ENCODE measurements around the gene PMPCB.
"Not testable (repeated sequence)": the region's sequence is repeated elsewhere in the genome, so short reads cannot be mapped to it uniquely, and the experiment has no call there.

Gene PMPCB

DNA sequence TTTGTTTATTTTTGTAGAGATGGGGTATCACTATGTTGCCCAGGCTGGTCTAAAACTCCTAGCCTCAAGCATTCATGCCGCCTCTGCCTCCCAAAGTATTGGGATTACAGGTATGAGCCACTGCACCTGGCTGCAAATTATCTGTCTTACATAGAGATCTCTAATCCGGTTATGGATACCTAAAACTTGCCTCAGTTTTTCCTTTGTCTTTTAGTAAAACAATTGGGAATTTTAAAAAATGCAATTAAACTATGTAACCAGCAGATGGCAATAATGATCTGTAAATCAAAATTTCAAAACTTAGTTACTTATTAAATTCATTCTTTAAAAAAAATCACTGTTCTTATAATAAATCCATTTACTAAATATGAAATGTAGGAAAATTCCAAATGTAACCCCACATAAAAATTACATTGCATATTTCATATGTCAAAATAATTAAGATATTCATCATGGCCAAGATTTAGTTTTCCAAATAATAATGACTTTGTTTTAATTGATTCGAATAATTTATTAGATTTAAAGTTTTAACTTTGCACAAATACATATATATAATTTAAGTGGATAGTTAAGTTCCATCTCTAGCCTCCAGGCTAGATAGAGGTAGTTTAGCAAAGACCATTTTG, 14.3 kb upstream of the PMPCB start:
- not testable (repeated sequence) for H3K4me1 ChIP-seq (ENCODE audit: insufficient read depth, low read length); H3K4me3 ChIP-seq (ENCODE audit: low read length); H3K9ac ChIP-seq (ENCODE audit: low read depth, low read length); H3K9me3 ChIP-seq (ENCODE audit: insufficient read depth, low read depth, low read length); H3K36me3 ChIP-seq (ENCODE audit: insufficient read depth, low read depth, low read length); H3K27ac ChIP-seq (ENCODE audit: low read length)
- peaks cover 35% of the 10 kb centered on the region for H3K27me3 ChIP-seq (ENCODE audit: insufficient read depth, low read length)

DNA sequence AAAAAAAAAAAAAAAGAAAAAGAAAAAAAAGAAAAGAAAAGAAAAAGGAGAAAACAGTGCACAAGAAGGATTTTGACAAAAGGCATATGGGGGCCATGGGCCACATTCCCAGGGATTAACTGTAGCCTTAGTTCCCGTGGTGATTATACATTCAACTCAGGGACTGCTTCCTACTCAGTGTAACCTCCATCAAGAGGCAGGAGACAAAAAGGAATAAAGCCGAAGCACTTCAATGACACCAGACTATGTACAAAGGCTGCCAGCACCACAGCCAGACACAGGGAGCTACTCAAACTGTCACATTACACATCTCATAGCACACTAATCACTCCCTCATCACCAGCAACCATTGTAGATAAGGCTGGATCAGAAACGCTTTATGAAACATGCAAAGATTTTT, 5.1 kb upstream of the PMPCB start:
- H3K4me1 ChIP-seq (ENCODE audit: insufficient read depth, low read length): no peaks in the 10 kb centered on the region
- H3K36me3 ChIP-seq (ENCODE audit: insufficient read depth, low read depth, low read length): no peaks in the 10 kb centered on the region

DNA sequence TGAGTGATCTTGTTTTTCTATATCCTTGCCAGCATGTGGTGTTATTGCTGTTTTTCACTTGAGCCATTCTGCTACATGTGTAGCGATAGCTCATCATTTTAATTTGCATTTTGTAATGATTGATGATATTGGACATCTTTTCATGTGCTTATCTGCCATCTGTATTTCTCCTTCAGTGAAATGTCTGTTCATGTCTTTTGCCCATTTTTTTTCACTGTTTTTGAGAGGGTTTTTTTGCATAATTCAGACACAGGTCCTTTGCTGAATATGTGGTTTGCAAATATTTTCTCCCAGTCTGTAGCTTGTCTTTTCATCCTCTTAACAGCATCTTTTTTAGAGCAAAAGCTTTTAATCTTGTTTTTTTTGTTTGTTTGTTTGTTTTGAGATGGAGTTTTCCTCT, 3.7 kb upstream of the PMPCB start:
- H3K9me3 ChIP-seq (ENCODE audit: insufficient read depth, low read depth, low read length): no peaks in the 10 kb centered on the region
- H3K27me3 ChIP-seq (ENCODE audit: insufficient read depth, low read length): no peaks in the 10 kb centered on the region; the same call in 1 of the 2 replicates
- H3K36me3 ChIP-seq (ENCODE audit: insufficient read depth, low read depth, low read length): 0 out of 2 replicates have a peak, but pooled peaks cover under 1% of the 10 kb centered on the region
- H3K4me1 ChIP-seq (ENCODE audit: insufficient read depth, low read length): peaks cover 5% of the 10 kb centered on the region; the same call in 1 of the 2 replicates
- no peak overlapping the region for H3K4me3 ChIP-seq (ENCODE audit: low read length)
- H3K27ac ChIP-seq (ENCODE audit: low read length): no peak overlapping the region
- H3K9ac ChIP-seq (ENCODE audit: low read depth, low read length): no peak overlapping the region

More for the DNA sequence above, 5.1 kb upstream of the PMPCB start:
- Histone ChIP-seq H3K9me3 (ENCODE audit: insufficient read depth, low read depth, low read length) (no peaks in the 10 kb centered on the region), H3K4me3 (ENCODE audit: low read length) (no peak overlapping the region), H3K9ac (ENCODE audit: low read depth, low read length) (no peak overlapping the region), H3K27me3 (ENCODE audit: insufficient read depth, low read length) (no peaks in the 10 kb centered on the region; the same call in 1 of the 2 replicates), H3K27ac (ENCODE audit: low read length) (no peak overlapping the region)

GRCh38 chr7:103297837-103298179, 573 bp downstream of the PMPCB start:
- Histone ChIP-seq H3K4me3 (ENCODE audit: low read length) (peak overlapping the region; percentile 95), H3K27me3 (ENCODE audit: insufficient read depth, low read length) (no peaks in the 10 kb centered on the region; the same call in 1 of the 2 replicates), H3K4me1 (ENCODE audit: insufficient read depth, low read length) (peaks cover 7% of the 10 kb centered on the region; the same call in 1 of the 2 replicates), H3K27ac (ENCODE audit: low read length) (no peak overlapping the region), H3K36me3 (ENCODE audit: insufficient read depth, low read depth, low read length) (peaks cover 43% of the 10 kb centered on the region), H3K9ac (ENCODE audit: low read depth, low read length) (peak overlapping the region; percentile 87), H3K9me3 (ENCODE audit: insufficient read depth, low read depth, low read length) (no peaks in the 10 kb centered on the region)

GRCh38 chr7:103299660-103300059, 2.4 kb downstream of the PMPCB start:
- peaks cover 7% of the 10 kb centered on the region; the same call in 1 of the 2 replicates for H3K4me1 ChIP-seq (ENCODE audit: insufficient read depth, low read length)
- no peaks in the 10 kb centered on the region for H3K9me3 ChIP-seq (ENCODE audit: insufficient read depth, low read depth, low read length)
- H3K9ac ChIP-seq (ENCODE audit: low read depth, low read length): no peak overlapping the region
- peaks cover 61% of the 10 kb centered on the region for H3K36me3 ChIP-seq (ENCODE audit: insufficient read depth, low read depth, low read length)
- no peak overlapping the region for H3K27ac ChIP-seq (ENCODE audit: low read length)
- H3K27me3 ChIP-seq (ENCODE audit: insufficient read depth, low read length): no peaks in the 10 kb centered on the region
- H3K4me3 ChIP-seq (ENCODE audit: low read length): no peak overlapping the region

- H3K27me3 ChIP-seq (ENCODE audit: insufficient read depth, low read length): no peaks in the 10 kb centered on the region
- H3K4me3 ChIP-seq (ENCODE audit: low read length): no peak overlapping the region
- no peak overlapping the region for H3K9ac ChIP-seq (ENCODE audit: low read depth, low read length)
- peaks cover 79% of the 10 kb centered on the region for H3K36me3 ChIP-seq (ENCODE audit: insufficient read depth, low read depth, low read length)
- H3K4me1 ChIP-seq (ENCODE audit: insufficient read depth, low read length): peaks cover 7% of the 10 kb centered on the region; the same call in 1 of the 2 replicates
- no peaks in the 10 kb centered on the region for H3K9me3 ChIP-seq (ENCODE audit: insufficient read depth, low read depth, low read length)
- no peak overlapping the region for H3K27ac ChIP-seq (ENCODE audit: low read length)
Measured at GRCh38 chr7:103301441-103301840, 4.2 kb downstream of the PMPCB start.

DNA sequence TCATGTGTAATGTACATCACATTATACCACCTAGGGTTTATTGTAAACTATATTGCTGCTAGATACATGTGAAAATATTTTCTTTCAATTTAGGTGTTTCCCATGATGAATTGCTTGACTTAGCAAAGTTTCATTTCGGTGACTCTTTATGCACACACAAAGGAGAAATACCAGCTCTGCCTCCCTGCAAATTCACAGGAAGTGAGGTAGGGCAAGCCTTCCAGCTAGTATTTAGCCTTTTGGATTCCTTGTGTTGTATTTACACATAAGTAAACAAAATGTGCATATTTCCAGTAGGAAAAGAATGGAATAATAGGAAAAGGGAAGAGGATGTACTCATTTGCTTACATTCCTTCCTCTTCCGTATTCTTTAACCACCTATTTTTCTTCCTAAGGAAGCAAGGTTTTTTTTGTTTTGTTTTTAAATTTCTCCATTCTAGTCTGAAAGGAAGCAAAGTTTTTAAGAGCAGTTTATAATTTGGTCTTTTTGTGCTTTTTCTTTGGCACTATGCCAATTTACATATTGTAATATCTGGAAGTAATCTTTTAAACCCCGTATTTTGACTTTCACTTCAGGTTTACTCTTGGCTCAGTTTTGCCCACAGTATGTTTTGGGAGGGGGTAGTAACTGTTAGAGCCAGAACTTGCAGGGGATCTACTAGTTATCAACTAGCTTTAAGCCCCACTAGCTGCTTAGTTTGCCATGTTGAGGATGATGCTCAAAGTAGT, 10.4 kb downstream of the PMPCB start:
- Histone ChIP-seq H3K9me3 (ENCODE audit: insufficient read depth, low read depth, low read length) (no peaks in the 10 kb centered on the region), H3K4me1 (ENCODE audit: insufficient read depth, low read length) (no peaks in the 10 kb centered on the region), H3K4me3 (ENCODE audit: low read length) (no peak overlapping the region), H3K9ac (ENCODE audit: low read depth, low read length) (no peak overlapping the region), H3K36me3 (ENCODE audit: insufficient read depth, low read depth, low read length) (peaks cover 100% of the 10 kb centered on the region), H3K27me3 (ENCODE audit: insufficient read depth, low read length) (no peaks in the 10 kb centered on the region), H3K27ac (ENCODE audit: low read length) (no peak overlapping the region)

DNA sequence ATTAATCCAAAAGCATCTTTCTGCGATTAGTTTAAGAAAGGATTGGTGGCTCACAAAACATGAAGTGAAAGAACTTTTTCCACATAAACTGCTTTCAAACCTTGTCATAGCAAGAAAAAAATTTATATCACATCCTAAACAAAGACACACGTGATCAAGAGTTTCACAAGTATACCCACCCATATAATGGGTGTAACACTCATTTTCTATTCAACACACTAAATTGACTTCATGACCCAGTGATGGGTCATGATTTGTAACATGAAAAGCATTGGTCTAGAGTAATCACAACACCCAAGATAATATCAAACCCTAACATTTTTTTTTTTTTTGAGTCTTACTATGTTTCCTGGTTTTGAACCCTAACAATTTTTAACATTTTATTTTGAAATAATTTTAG, 17.6 kb downstream of the PMPCB start:
- H3K9ac ChIP-seq (ENCODE audit: low read depth, low read length): no peak overlapping the region
- no peaks in the 10 kb centered on the region for H3K4me1 ChIP-seq (ENCODE audit: insufficient read depth, low read length)
- no peaks in the 10 kb centered on the region for H3K9me3 ChIP-seq (ENCODE audit: insufficient read depth, low read depth, low read length)
- H3K27me3 ChIP-seq (ENCODE audit: insufficient read depth, low read length): no peaks in the 10 kb centered on the region
- no peak overlapping the region for H3K27ac ChIP-seq (ENCODE audit: low read length)
- no peak overlapping the region for H3K4me3 ChIP-seq (ENCODE audit: low read length)
- H3K36me3 ChIP-seq (ENCODE audit: insufficient read depth, low read depth, low read length): peaks cover 100% of the 10 kb centered on the region

- Histone ChIP-seq H3K27me3 (ENCODE audit: insufficient read depth, low read length) (no peaks in the 10 kb centered on the region), H3K4me1 (ENCODE audit: insufficient read depth, low read length) (no peaks in the 10 kb centered on the region), H3K27ac (ENCODE audit: low read length) (no peak overlapping the region), H3K9ac (ENCODE audit: low read depth, low read length) (no peak overlapping the region), H3K36me3 (ENCODE audit: insufficient read depth, low read depth, low read length) (peaks cover 96% of the 10 kb centered on the region), H3K4me3 (ENCODE audit: low read length) (no peak overlapping the region), H3K9me3 (ENCODE audit: insufficient read depth, low read depth, low read length) (no peaks in the 10 kb centered on the region)
Measured at GRCh38 chr7:103316380-103316941, 19.2 kb downstream of the PMPCB start.

DNA sequence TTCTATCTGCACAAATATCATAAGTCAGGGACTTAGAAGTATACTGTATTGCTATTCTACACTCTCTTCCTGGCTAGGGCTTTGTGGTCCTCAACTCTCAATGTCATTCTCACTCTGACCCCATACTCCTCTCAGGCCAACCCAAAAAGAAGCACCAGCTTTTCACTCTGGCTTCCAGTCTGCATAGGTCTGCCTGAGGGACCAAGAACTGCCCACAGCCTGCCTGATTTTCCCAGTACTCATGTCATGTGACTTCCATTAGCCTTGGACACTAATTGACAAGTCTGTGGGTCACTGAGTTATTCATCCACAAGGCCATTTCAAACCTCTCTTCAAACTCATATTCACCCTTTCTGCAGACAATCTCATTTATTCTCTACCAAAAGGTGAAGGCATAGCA, 19.8 kb downstream of the PMPCB start:
- no peak overlapping the region for H3K9ac ChIP-seq (ENCODE audit: low read depth, low read length)
- no peak overlapping the region for H3K4me3 ChIP-seq (ENCODE audit: low read length)
- H3K4me1 ChIP-seq (ENCODE audit: insufficient read depth, low read length): no peaks in the 10 kb centered on the region
- H3K27me3 ChIP-seq (ENCODE audit: insufficient read depth, low read length): no peaks in the 10 kb centered on the region
- peaks cover 96% of the 10 kb centered on the region for H3K36me3 ChIP-seq (ENCODE audit: insufficient read depth, low read depth, low read length)
- no peaks in the 10 kb centered on the region for H3K9me3 ChIP-seq (ENCODE audit: insufficient read depth, low read depth, low read length)
- H3K27ac ChIP-seq (ENCODE audit: low read length): no peak overlapping the region

GRCh38 chr7:103325744-103326143, 28.5 kb downstream of the PMPCB start:
- Histone ChIP-seq H3K36me3 (ENCODE audit: insufficient read depth, low read depth, low read length) (peaks cover 65% of the 10 kb centered on the region), H3K9ac (ENCODE audit: low read depth, low read length) (no peak overlapping the region), H3K4me1 (ENCODE audit: insufficient read depth, low read length) (peaks cover 9% of the 10 kb centered on the region; the same call in 1 of the 2 replicates), H3K27me3 (ENCODE audit: insufficient read depth, low read length) (no peaks in the 10 kb centered on the region), H3K9me3 (ENCODE audit: insufficient read depth, low read depth, low read length) (no peaks in the 10 kb centered on the region), H3K4me3 (ENCODE audit: low read length) (no peak overlapping the region), H3K27ac (ENCODE audit: low read length) (no peak overlapping the region)

DNA sequence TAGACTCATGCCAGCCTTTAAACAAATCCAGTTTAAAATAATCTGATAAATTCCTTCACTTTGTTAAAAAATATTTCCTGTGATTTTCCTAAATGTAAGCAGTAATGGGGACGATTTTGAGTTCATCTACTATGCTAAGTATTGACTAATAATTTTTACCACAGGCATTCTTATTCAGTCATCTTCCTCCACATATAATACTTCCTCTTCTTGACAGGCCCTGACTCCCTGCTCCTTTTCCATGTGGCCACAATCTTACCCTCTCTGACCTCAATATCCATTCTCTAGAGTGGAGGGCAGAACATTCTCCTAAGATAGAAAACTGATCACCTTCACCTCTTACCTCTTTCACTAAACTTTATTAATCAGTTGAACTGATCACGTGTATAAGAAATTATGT, 39.5 kb downstream of the PMPCB start:
- Histone ChIP-seq H3K9ac (ENCODE audit: low read depth, low read length) (no peak overlapping the region), H3K36me3 (ENCODE audit: insufficient read depth, low read depth, low read length) (peaks cover 83% of the 10 kb centered on the region), H3K4me3 (ENCODE audit: low read length) (no peak overlapping the region), H3K27me3 (ENCODE audit: insufficient read depth, low read length) (no peaks in the 10 kb centered on the region), H3K9me3 (ENCODE audit: insufficient read depth, low read depth, low read length) (no peaks in the 10 kb centered on the region), H3K27ac (ENCODE audit: low read length) (no peak overlapping the region), H3K4me1 (ENCODE audit: insufficient read depth, low read length) (no peaks in the 10 kb centered on the region)
